HCT116 (cell line): ENCODE measurements around the gene HUWE1.

Experiments
- CBX3 ChIP-seq: IDR thresholded peaks from 2 replicates; pipeline ENCODE4 v1.6.1; 2012; ENCODE audit warnings: low read depth
- CEBPB ChIP-seq: IDR thresholded peaks from 2 replicates; pipeline ENCODE4 v1.6.1; 2012; ENCODE audit warnings: low read depth
- CTCF ChIP-seq, 3 experiments: fragments of 200-600 bp in 1 of 3; sonication (generic) in 1 of 3; IDR thresholded peaks in 2 of 3; conservative IDR thresholded peaks in 1 of 3; 2 replicates each; pipeline ENCODE4 v1.5.1; 2012 to 2017; ENCODE audit warnings: low read depth in 2 of 3, low read length in 2 of 3, antibody characterized with exemption in 1 of 3, borderline replicate concordance in 1 of 3, control low read depth in 1 of 3, mild to moderate bottlenecking in 1 of 3, mixed read lengths in 1 of 3, mixed run types in 1 of 3, moderate library complexity in 1 of 3; ENCODE audit not compliant: insufficient read depth in 1 of 3
- EGR1 ChIP-seq: IDR thresholded peaks from 2 replicates; pipeline ENCODE4 v1.6.1; 2012; ENCODE audit warnings: low read depth
- EZH2 ChIP-seq: fragments of 200-600 bp; sonication (generic); IDR thresholded peaks from 2 replicates; pipeline ENCODE4 v1.6.1; 2017; ENCODE audit warnings: antibody characterized with exemption, mixed run types
- FOSL1 ChIP-seq: IDR thresholded peaks from 2 replicates; pipeline ENCODE4 v1.6.1; 2012; ENCODE audit warnings: low read depth
- POLR2A ChIP-seq: IDR thresholded peaks from 2 replicates; pipeline ENCODE4 v1.7.0; 2011; ENCODE audit warnings: borderline replicate concordance; ENCODE audit not compliant: insufficient read depth, insufficient read length; ENCODE audit errors: extremely low read depth
- POLR2AphosphoS5 ChIP-seq: IDR thresholded peaks from 2 replicates; pipeline ENCODE4 v1.6.1; 2011; ENCODE audit warnings: mild to moderate bottlenecking, low read depth, low read length, moderate library complexity
- RAD21 ChIP-seq: IDR thresholded peaks from 2 replicates; pipeline ENCODE4 v1.6.1; 2012; ENCODE audit warnings: low read depth, mild to moderate bottlenecking
- REST ChIP-seq: IDR thresholded peaks from 2 replicates; pipeline ENCODE4 v1.6.1; 2012; ENCODE audit warnings: low read depth
- SP1 ChIP-seq: IDR thresholded peaks from 2 replicates; pipeline ENCODE4 v1.6.1; 2012; ENCODE audit warnings: low read depth
- SRF ChIP-seq: IDR thresholded peaks from 2 replicates; pipeline ENCODE4 v1.6.1; 2012; ENCODE audit warnings: low read depth
- ZBTB33 ChIP-seq: IDR thresholded peaks from 2 replicates; pipeline ENCODE4 v1.6.1; 2011; ENCODE audit warnings: mild to moderate bottlenecking, low read length, moderate library complexity; ENCODE audit not compliant: insufficient replicate concordance; ENCODE audit errors: extremely low read depth
- TF ChIP-seq, protein P1 (sequence below): IDR thresholded peaks from 2 replicates; pipeline ENCODE4 v1.6.1; 2012

DNA sequence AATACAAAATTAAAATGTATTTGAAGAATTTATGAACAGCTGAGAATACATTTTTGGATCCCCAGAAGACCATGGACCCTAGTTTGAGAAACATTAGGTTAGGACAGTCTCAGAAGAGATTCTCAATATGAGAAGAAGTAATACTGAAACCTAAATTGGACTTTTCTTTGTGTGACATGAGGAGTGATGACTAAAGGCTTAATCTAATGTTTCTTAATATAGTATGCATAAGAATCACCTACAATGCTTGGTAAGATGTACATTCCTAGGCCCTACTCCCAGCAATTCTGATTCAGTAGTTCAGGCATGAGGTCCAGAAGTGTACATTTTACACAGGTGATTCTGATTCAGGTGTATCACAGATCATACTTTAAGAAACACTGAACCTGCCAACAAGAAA lies 31.6 kb upstream of the HUWE1 start:
- TF ChIP-seq SP1 (no peak), CTCF (IDR thresholded peaks at IDR 0.05 in 2 of 3, conservative IDR thresholded peaks at IDR 0.05 in 1 of 3; ENCODE audit: borderline replicate concordance in 1 of 3, insufficient read depth in 1 of 3, low read depth in 2 of 3, low read length in 2 of 3) (no peak), POLR2A (no peak), EZH2 (no peak), REST (no peak), ZBTB33 (no peak), CEBPB (no peak), CBX3 (no peak), POLR2AphosphoS5 (no peak), FOSL1 (no peak), SRF (no peak), EGR1 (no peak), RAD21 (no peak)
- TF ChIP-seq, protein P1, sequence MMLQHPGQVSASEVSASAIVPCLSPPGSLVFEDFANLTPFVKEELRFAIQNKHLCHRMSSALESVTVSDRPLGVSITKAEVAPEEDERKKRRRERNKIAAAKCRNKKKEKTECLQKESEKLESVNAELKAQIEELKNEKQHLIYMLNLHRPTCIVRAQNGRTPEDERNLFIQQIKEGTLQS, result no peak
